OCI-LY7 (cell line): ENCODE measurements around the gene CEP164. TPM values are rescaled to one million over a fixed set of nuclear protein-coding genes. Genes with fewer than 3 reads are reported as not detected.

ENCODE experiments used
- BruUV-seq: library from RNA; stranded (reverse); fragments of 400-500 nt; replicated peaks from 2 replicates; lab custom pipeline; 2021; lab: Mats Ljungman, UMichigan
- CTCF ChIA-PET: fragments of 300-600 bp; sonication (Branson Sonifier 250); formaldehyde crosslinking; loops from one replicate; lab custom pipeline; 2022; ENCODE audit warnings: antibody characterized with exemption; ENCODE audit not compliant: unreplicated experiment; lab: Charles Lee
- POLR2A ChIA-PET: fragments of 300-600 bp; sonication (Branson Sonifier 250); formaldehyde crosslinking; loops from one replicate; lab custom pipeline; 2022; ENCODE audit warnings: antibody characterized with exemption; lab: Charles Lee
- DNase-seq: peaks from one replicate; pipeline ENCODE4 v3.0.0-alpha.2; 2015; ENCODE audit warnings: low spot score
- H2AFZ ChIP-seq: fragments of 200-600 bp; sonication (generic), shearing (Covaris generic); 2 replicates; pipeline ENCODE4 v1.6.1; 2014; ENCODE audit warnings: mild to moderate bottlenecking, antibody characterized with exemption, low read length, moderate library complexity
- H3K27ac ChIP-seq: fragments of 200-600 bp; sonication (generic); 2 replicates; pipeline ENCODE4 v1.5.1; 2014; ENCODE audit warnings: mixed run types, low read depth, mild to moderate bottlenecking, moderate library complexity, low read length, inconsistent platforms; ENCODE audit not compliant: poor library complexity, severe bottlenecking
- H3K36me3 ChIP-seq: fragments of 200-600 bp; sonication (generic); 2 replicates; pipeline ENCODE4 v1.6.1; 2014; ENCODE audit warnings: mild to moderate bottlenecking, antibody characterized with exemption, low read length, moderate library complexity, mixed read lengths; ENCODE audit not compliant: insufficient read depth
- H3K4me1 ChIP-seq: fragments of 200-600 bp; sonication (generic); 2 replicates; pipeline ENCODE4 v1.5.1; 2014; ENCODE audit warnings: mild to moderate bottlenecking, low read length; ENCODE audit not compliant: insufficient read depth, poor library complexity, severe bottlenecking
- H3K4me2 ChIP-seq: fragments of 200-600 bp; sonication (generic); 2 replicates; pipeline ENCODE4 v1.6.1; 2014; ENCODE audit warnings: mild to moderate bottlenecking, low read length
- H3K4me3 ChIP-seq: fragments of 200-600 bp; sonication (generic); 2 replicates; pipeline ENCODE4 v1.5.1; 2014; ENCODE audit warnings: mild to moderate bottlenecking, low read depth, low read length; ENCODE audit not compliant: poor library complexity, severe bottlenecking
- H3K79me2 ChIP-seq: fragments of 200-600 bp; sonication (generic); 2 replicates; pipeline ENCODE4 v1.6.1; 2016; ENCODE audit warnings: low read depth, mild to moderate bottlenecking, low read length, moderate library complexity, mixed read lengths; ENCODE audit not compliant: insufficient read depth
- H3K9me2 ChIP-seq: fragments of 200-600 bp; sonication (generic); 2 replicates; pipeline ENCODE4 v1.6.1; 2016; ENCODE audit warnings: mild to moderate bottlenecking, low read length, mixed read lengths; ENCODE audit not compliant: insufficient read depth
- H3K9me3 ChIP-seq: fragments of 200-600 bp; sonication (generic); 2 replicates; pipeline ENCODE4 v1.6.1; 2014; ENCODE audit warnings: mild to moderate bottlenecking, mixed run types, low read length, mixed read lengths
- H4K20me1 ChIP-seq: fragments of 200-600 bp; sonication (generic); 2 replicates; pipeline ENCODE4 v1.6.1; 2014; ENCODE audit warnings: mild to moderate bottlenecking, antibody characterized with exemption, low read length, moderate library complexity, mixed read lengths; ENCODE audit not compliant: insufficient read depth
- EZH2phosphoT487 ChIP-seq: fragments of 200-600 bp; sonication (generic); IDR thresholded peaks from 2 replicates; pipeline ENCODE4 v1.6.1; 2018; ENCODE audit warnings: low read depth, borderline replicate concordance, mild to moderate bottlenecking, mixed run types, antibody characterized with exemption, low read length, moderate library complexity, mixed read lengths
- intact Hi-C: fragments of 100-400 bp; cut with micrococcal nuclease; formaldehyde crosslinking; loops from one replicate; pipeline ENCODE4 v1.10.0; 2022; ENCODE audit not compliant: unreplicated experiment
- total RNA-seq, 2 experiments: library from RNA; depleted of rRNA in 1 of 2; stranded (reverse); fragments of >200 nt in 1 of 2; shearing (Covaris generic) in 1 of 2; gene quantifications; 2 replicates each; pipeline ENCODE4 v1.2.3, GENCODE V29; 2014 to 2022
- TF ChIP-seq, protein P1 (sequence below): fragments of 200-600 bp; sonication (generic); conservative IDR thresholded peaks from 2 replicates; pipeline ENCODE4 v1.5.1; 2014; ENCODE audit warnings: mild to moderate bottlenecking, antibody characterized with exemption, low read length, moderate library complexity, mixed read lengths

Gene CEP164
- total RNA-seq, 2 experiments from 2014 or later, result 25.3 to 48.7 TPM

DNA sequence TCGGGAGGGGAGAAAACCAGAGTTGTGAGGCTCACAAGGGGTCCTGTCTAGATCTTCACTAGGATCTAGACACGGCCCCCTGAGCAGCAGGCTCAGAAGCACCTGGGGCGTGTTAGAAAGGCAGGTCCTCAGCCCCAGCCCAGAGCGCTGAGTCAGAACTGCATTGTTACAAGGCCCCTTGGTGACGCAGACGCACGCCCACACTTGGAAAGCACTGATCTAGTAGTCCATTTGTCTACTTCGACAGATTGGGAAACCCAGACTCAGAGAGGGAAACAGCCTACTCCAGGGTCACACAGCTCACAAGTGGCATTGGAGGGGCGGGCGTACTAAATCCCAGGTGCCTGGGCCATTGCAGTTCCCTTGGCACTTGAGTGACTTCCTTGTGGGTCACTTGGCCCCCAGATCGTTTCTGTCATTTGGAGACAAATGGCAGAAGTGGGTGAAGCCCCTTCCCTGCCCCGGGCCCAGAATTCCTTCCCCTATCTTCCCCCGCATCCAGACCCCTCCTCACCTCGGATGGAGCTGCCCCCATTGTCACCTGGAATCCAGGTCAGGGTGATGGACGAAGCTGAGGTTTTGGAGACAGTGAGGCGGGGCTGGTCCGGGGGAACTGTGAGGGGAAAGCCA lies 110.8 kb downstream of the CEP164 start:
- Histone ChIP-seq H3K4me1 (no peaks in the 10 kb centered on the region), H3K79me2 (no peaks in the 10 kb centered on the region), H4K20me1 (no peaks in the 10 kb centered on the region), H3K36me3 (no peaks in the 10 kb centered on the region), H3K9me3 (no peaks in the 10 kb centered on the region), H3K4me2 (no peak overlapping the region), H3K4me3 (no peak overlapping the region), H3K27ac (no peak overlapping the region), H3K9me2 (no peaks in the 10 kb centered on the region), H2AFZ (no peak overlapping the region)
- intact Hi-C loops, result no loop called here
- ChIA-PET CTCF (no interaction called here), POLR2A (no interaction called here)
- TF ChIP-seq, protein P1, sequence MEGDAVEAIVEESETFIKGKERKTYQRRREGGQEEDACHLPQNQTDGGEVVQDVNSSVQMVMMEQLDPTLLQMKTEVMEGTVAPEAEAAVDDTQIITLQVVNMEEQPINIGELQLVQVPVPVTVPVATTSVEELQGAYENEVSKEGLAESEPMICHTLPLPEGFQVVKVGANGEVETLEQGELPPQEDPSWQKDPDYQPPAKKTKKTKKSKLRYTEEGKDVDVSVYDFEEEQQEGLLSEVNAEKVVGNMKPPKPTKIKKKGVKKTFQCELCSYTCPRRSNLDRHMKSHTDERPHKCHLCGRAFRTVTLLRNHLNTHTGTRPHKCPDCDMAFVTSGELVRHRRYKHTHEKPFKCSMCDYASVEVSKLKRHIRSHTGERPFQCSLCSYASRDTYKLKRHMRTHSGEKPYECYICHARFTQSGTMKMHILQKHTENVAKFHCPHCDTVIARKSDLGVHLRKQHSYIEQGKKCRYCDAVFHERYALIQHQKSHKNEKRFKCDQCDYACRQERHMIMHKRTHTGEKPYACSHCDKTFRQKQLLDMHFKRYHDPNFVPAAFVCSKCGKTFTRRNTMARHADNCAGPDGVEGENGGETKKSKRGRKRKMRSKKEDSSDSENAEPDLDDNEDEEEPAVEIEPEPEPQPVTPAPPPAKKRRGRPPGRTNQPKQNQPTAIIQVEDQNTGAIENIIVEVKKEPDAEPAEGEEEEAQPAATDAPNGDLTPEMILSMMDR, result no peak
- no peak for TF ChIP-seq EZH2phosphoT487
- DNase-seq, result no peak
- no TSS peak for BruUV-seq

DNA sequence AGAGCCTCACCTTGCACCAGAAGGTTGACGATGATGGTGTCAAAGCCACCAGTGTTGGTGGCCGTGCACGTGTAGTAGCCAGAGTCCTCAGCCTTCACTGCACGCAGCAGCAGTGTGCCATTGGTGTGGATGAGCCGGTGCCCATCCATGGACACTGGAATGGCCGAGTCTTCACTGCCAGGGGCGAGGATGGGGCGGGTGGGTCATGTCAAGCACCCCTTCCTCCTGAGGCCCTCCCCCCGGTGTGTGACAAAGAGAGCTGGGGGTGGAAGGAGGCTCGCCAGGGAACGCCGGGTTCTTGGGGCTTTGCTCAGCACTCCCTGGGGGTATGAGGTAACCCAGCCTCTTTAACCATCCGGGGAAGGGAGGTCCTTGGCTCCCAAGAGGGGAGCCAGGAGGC lies 111.6 kb downstream of the CEP164 start:
- no peak overlapping the region for H3K27ac ChIP-seq
- no peak overlapping the region for H3K4me2 ChIP-seq
- no peak for DNase-seq
- H4K20me1 ChIP-seq, result no peaks in the 10 kb centered on the region
- POLR2A ChIA-PET, result no interaction called here
- H2AFZ ChIP-seq, result no peak overlapping the region
- H3K36me3 ChIP-seq, result no peaks in the 10 kb centered on the region
- intact Hi-C loops, result no loop called here
- no peaks in the 10 kb centered on the region for H3K9me2 ChIP-seq
- H3K9me3 ChIP-seq, result no peaks in the 10 kb centered on the region
- CTCF ChIA-PET, result no interaction called here
- BruUV-seq, result no TSS peak
- no peaks in the 10 kb centered on the region for H3K4me1 ChIP-seq
- no peak overlapping the region for H3K4me3 ChIP-seq
- H3K79me2 ChIP-seq, result no peaks in the 10 kb centered on the region
- TF ChIP-seq EZH2phosphoT487, result no peak
- TF ChIP-seq, protein P1, result no peak

DNA sequence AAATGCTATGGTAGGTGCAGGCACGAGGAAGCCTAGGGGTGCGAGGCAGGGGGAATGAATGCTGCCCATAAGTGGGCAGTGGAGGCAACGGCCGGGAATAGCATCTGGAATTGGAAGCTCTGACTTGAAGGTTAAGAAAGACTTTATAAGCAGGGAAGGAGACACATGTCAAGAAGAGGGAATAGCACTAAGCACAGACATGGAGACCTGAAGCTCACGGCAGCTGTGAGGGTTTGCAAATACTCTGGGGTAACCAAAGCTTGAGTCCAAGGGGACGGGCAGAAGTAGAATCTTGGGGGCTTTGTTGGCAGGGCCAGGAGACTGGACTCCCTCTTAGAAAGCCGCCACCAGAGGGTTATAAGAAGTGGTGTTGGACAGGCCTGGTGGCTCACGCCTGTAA lies 112.6 kb downstream of the CEP164 start:
- no TSS peak for BruUV-seq
- Histone ChIP-seq H3K4me3 (no peak overlapping the region), H3K4me1 (no peaks in the 10 kb centered on the region), H3K36me3 (no peaks in the 10 kb centered on the region), H3K79me2 (no peaks in the 10 kb centered on the region), H4K20me1 (no peaks in the 10 kb centered on the region), H3K27ac (no peak overlapping the region), H3K4me2 (no peak overlapping the region), H3K9me2 (no peaks in the 10 kb centered on the region), H2AFZ (no peak overlapping the region), H3K9me3 (no peaks in the 10 kb centered on the region)
- ChIA-PET POLR2A (no interaction called here), CTCF (no interaction called here)
- TF ChIP-seq EZH2phosphoT487, result no peak
- intact Hi-C loops, result no loop called here
- no peak for DNase-seq
